Endothelial cell of umbilical vein (primary cell): ENCODE results near the gene UIMC1. TPM values are rescaled to one million over a fixed set of nuclear protein-coding genes. Genes with fewer than 3 reads are reported as not detected.

Experiments
- BruUV-seq: library from RNA; stranded (reverse); fragments of 400-500 nt; replicated peaks from 2 replicates; lab custom pipeline; 2021; lab: Mats Ljungman, UMichigan
- CTCF ChIA-PET: fragments of 300-600, 350-600 bp; sonication (Branson Sonifier 250); formaldehyde crosslinking; loops from one replicate; lab custom pipeline; 2021; ENCODE audit warnings: antibody characterized with exemption, inconsistent platforms; lab: Charles Lee
- POLR2A ChIA-PET: fragments of 300-600, 350-600 bp; sonication (Branson Sonifier 250); formaldehyde crosslinking; loops from one replicate; lab custom pipeline; 2021; ENCODE audit warnings: antibody characterized with exemption, inconsistent platforms; lab: Charles Lee
- DNase-seq: peaks from one replicate; pipeline ENCODE4 v3.0.0-alpha.2; 2011; ENCODE audit warnings: low read depth, low spot score
- FAIRE-seq: peaks from 2 replicates; lab custom pipeline; 2011; peaks lifted over from hg19 to GRCh38; lab: Jason Lieb, UNC
- H2AFZ ChIP-seq: 2 replicates; pipeline ENCODE4 v1.6.0; 2012; ENCODE audit warnings: low read depth, low read length, control low read depth, inconsistent platforms
- H3K27ac ChIP-seq: 2 replicates; pipeline ENCODE4 v1.5.1; 2011; ENCODE audit warnings: low read depth, mild to moderate bottlenecking, control low read depth, low read length, moderate library complexity; ENCODE audit not compliant: insufficient read depth
- H3K27me3 ChIP-seq, 2 experiments: 2 replicates each; pipeline versions ENCODE4 v1.6.0 to v1.6.1; 2011; ENCODE audit warnings: low read length in 2 of 2, mixed read lengths in 1 of 2; ENCODE audit not compliant: control insufficient read depth in 2 of 2, insufficient read depth in 2 of 2
- H3K36me3 ChIP-seq, 2 experiments: 2 replicates in 1 of 2; 3 replicates in 1 of 2; pipeline ENCODE4 v1.5.1; 2011; ENCODE audit warnings: low read length in 2 of 2, mild to moderate bottlenecking in 1 of 2, moderate library complexity in 1 of 2; ENCODE audit not compliant: control insufficient read depth in 2 of 2, insufficient read depth in 2 of 2; ENCODE audit errors: extremely low read depth in 1 of 2
- H3K4me1 ChIP-seq: 3 replicates; pipeline ENCODE4 v1.5.1; 2011; ENCODE audit warnings: mild to moderate bottlenecking, low read length; ENCODE audit not compliant: control insufficient read depth, insufficient read depth; ENCODE audit errors: extremely low read depth
- H3K4me2 ChIP-seq: 2 replicates; pipeline ENCODE4 v1.6.1; 2011; ENCODE audit warnings: low read length, control low read depth, mixed read lengths; ENCODE audit not compliant: insufficient read depth
- H3K4me3 ChIP-seq, 3 experiments: fragments of 200-600 bp in 1 of 3; sonication (generic), shearing (Covaris generic) in 1 of 3; replicated peaks in 1 of 3; 2 replicates each; pipeline ENCODE4 v1.5.1; 2011 to 2016; ENCODE audit warnings: control low read depth in 3 of 3, low read length in 3 of 3, mild to moderate bottlenecking in 2 of 3, inconsistent platforms in 1 of 3, low read depth in 1 of 3, moderate library complexity in 1 of 3; ENCODE audit not compliant: insufficient read depth in 1 of 3
- H3K79me2 ChIP-seq: 2 replicates; pipeline ENCODE4 v1.6.0; 2012; ENCODE audit warnings: low read length, inconsistent platforms; ENCODE audit not compliant: control insufficient read depth, insufficient read depth
- H3K9ac ChIP-seq: replicated peaks from 2 replicates; pipeline ENCODE3; 2011; ENCODE audit warnings: low read length, control low read depth; ENCODE audit not compliant: insufficient read depth; ENCODE audit errors: extremely low read depth
- H3K9me1 ChIP-seq: replicated peaks from 3 replicates; pipeline ENCODE4 v1.6.0; 2011; ENCODE audit warnings: mild to moderate bottlenecking, low read length; ENCODE audit not compliant: control insufficient read depth, insufficient read depth; ENCODE audit errors: extremely low read depth
- H3K9me3 ChIP-seq: replicated peaks from 2 replicates; pipeline ENCODE4 v1.5.1; 2012; ENCODE audit warnings: low read length, inconsistent platforms; ENCODE audit not compliant: control insufficient read depth, insufficient read depth
- H4K20me1 ChIP-seq: replicated peaks from 2 replicates; pipeline ENCODE3; 2011; ENCODE audit warnings: mild to moderate bottlenecking, low read length; ENCODE audit not compliant: control insufficient read depth, insufficient read depth; ENCODE audit errors: extremely low read depth
- CTCF ChIP-seq, 2 donors: IDR thresholded peaks; 1 replicate in 1 of 2; 2 replicates in 1 of 2; pipeline ENCODE4 v1.5.1; 2011; ENCODE audit warnings: low read length in 2 of 2, mild to moderate bottlenecking in 2 of 2, moderate library complexity in 2 of 2, control low read depth in 1 of 2, inconsistent platforms in 1 of 2, low read depth in 1 of 2; ENCODE audit not compliant: insufficient read depth in 1 of 2; ENCODE audit errors: extremely low read depth in 1 of 2
- EZH2 ChIP-seq: IDR thresholded peaks from 2 replicates; pipeline ENCODE4 v1.6.1; 2012; ENCODE audit warnings: borderline replicate concordance, low read depth, mild to moderate bottlenecking, moderate library complexity, low read length, inconsistent platforms; ENCODE audit not compliant: severe bottlenecking
- FOS ChIP-seq: IDR thresholded peaks from 2 replicates; pipeline ENCODE4 v1.6.1; 2011; ENCODE audit warnings: mild to moderate bottlenecking, low read length, moderate library complexity, borderline replicate concordance; ENCODE audit not compliant: insufficient read depth
- GATA2 ChIP-seq: IDR thresholded peaks from 2 replicates; pipeline ENCODE4 v1.7.0; 2011; ENCODE audit warnings: low read depth, mild to moderate bottlenecking, moderate library complexity, mixed read lengths, low read length; ENCODE audit not compliant: insufficient read length, insufficient read depth
- JUN ChIP-seq: IDR thresholded peaks from 2 replicates; pipeline ENCODE4 v1.6.1; 2011; ENCODE audit warnings: borderline replicate concordance, low read depth; ENCODE audit not compliant: insufficient read length, insufficient read depth
- MAX ChIP-seq: IDR thresholded peaks from 2 replicates; pipeline ENCODE4 v1.6.1; 2011; ENCODE audit not compliant: insufficient read depth, insufficient read length
- MYC ChIP-seq: IDR thresholded peaks from one replicate; pipeline ENCODE4 v1.6.1; 2011; ENCODE audit warnings: mild to moderate bottlenecking, low read depth, low read length
- POLR2A ChIP-seq: IDR thresholded peaks from 2 replicates; pipeline ENCODE4 v1.6.1; 2012; ENCODE audit warnings: low read depth, mild to moderate bottlenecking, control low read depth, low read length
- POLR2AphosphoS5 ChIP-seq: IDR thresholded peaks from 2 replicates; pipeline ENCODE4 v1.6.1; 2012; ENCODE audit warnings: low read depth, mild to moderate bottlenecking, control low read depth, low read length, moderate library complexity; ENCODE audit not compliant: insufficient read depth
- dilution Hi-C: fragments of 300-500 bp; cut with MboI; formaldehyde crosslinking; loops from one replicate; pipeline ENCODE4 v1.15.0; 2019; ENCODE audit warnings: low sequenced_read_pairs; ENCODE audit not compliant: extremely low pct_ligation_motif_present
- intact Hi-C: fragments of 100-400 bp; cut with micrococcal nuclease; formaldehyde crosslinking; loops from one replicate; pipeline ENCODE4 v1.10.0; 2022
- polyA plus RNA-seq, 4 experiments: library from polyadenylated mRNA; depleted of rRNA in 3 of 4; stranded (reverse) in 3 of 4; unstranded in 1 of 4; fragments of >200 nt; gene quantifications; 2 replicates each; pipeline versions ENCODE4 v1.2.1 to v1.2.3, GENCODE V29; 2011 to 2012; ENCODE audit warnings: missing spikeins in 1 of 4
- total RNA-seq: library from RNA; stranded (reverse); gene quantifications from 2 replicates; pipeline ENCODE4 v1.2.3, GENCODE V29; 2021

The UIMC1 gene
- total and polyA plus RNA-seq, 2 donors (not counting 3 experiments of a cell fraction or from before 2014, with no cell fraction given), result 17.2 to 60.1 TPM

- TF ChIP-seq POLR2AphosphoS5, result no peak
- TF ChIP-seq MAX, result no peak
- no peak for TF ChIP-seq GATA2
- no peak for TF ChIP-seq JUN
- no peak for TF ChIP-seq EZH2
- no peak for TF ChIP-seq MYC
- no peak for TF ChIP-seq FOS
- no peak for TF ChIP-seq POLR2A
- no peak for TF ChIP-seq CTCF (IDR thresholded peaks at IDR 0.05; ENCODE audit: extremely low read depth in 1 of 2, insufficient read depth in 1 of 2, low read depth in 1 of 2, low read length in 2 of 2)
- POLR2A ChIA-PET, result no interaction called here
- peaks cover 15 to 18% of the 10 kb centered on the region in 2 experiments for H3K36me3 ChIP-seq
- FAIRE-seq, result no peak
- no peaks in the 10 kb centered on the region for H3K79me2 ChIP-seq
- no peak overlapping the region for H3K4me3 ChIP-seq
- no TSS peak for BruUV-seq
- DNase-seq, result no peak
- H3K4me1 ChIP-seq, result peaks cover 7% of the 10 kb centered on the region
- H3K4me2 ChIP-seq, result no peak overlapping the region
- H4K20me1 ChIP-seq, result no peaks in the 10 kb centered on the region
- H3K27ac ChIP-seq, result no peak overlapping the region
- no peak overlapping the region for H3K9ac ChIP-seq
- H2AFZ ChIP-seq, result no peak overlapping the region
- no peaks in the 10 kb centered on the region for H3K9me1 ChIP-seq
- intact Hi-C loops (no loop called here), dilution Hi-C loops (no loop called here)
- CTCF ChIA-PET, result no interaction called here
- H3K27me3 ChIP-seq, result no peaks in the 10 kb centered on the region
- no peaks in the 10 kb centered on the region for H3K9me3 ChIP-seq
These were observed 62.3 kb downstream of the UIMC1 start for GRCh38 chr5:176944268-176944667.
